Omental fat pad (tissue), 4 donors: ENCODE measurements around the gene CAPZB. TPM values are rescaled to one million over a fixed set of nuclear protein-coding genes. Genes with fewer than 3 reads are reported as not detected.

Experiments
- ATAC-seq: fragments of 150-250 bp; one replicate; pipeline ENCODE4 v1.9.1; 2016; ENCODE audit warnings: mild to moderate bottlenecking, moderate library complexity; ENCODE audit not compliant: low FRiP score
- DNase-seq: peaks from one replicate; pipeline ENCODE4 v3.0.0-alpha.2; 2019; ENCODE audit warnings: low spot score
- total RNA-seq, 4 donors: library from RNA; depleted of rRNA; stranded (reverse); fragments of >200 nt; gene quantifications; one replicate each; pipeline ENCODE4 v1.1.0, GENCODE V29; 2016
- TF ChIP-seq, protein P1 (sequence below), 3 donors: fragments of 450-650 bp; IDR thresholded peaks; one replicate each; pipeline ENCODE4 v1.5.1; 2016 to 2017; ENCODE audit warnings: antibody characterized with exemption in 3 of 3, mild to moderate bottlenecking in 3 of 3, moderate library complexity in 2 of 3

CAPZB gene
- total RNA-seq, 4 donors from 2014 or later = 98.0 to 130 (median 120) TPM

DNA sequence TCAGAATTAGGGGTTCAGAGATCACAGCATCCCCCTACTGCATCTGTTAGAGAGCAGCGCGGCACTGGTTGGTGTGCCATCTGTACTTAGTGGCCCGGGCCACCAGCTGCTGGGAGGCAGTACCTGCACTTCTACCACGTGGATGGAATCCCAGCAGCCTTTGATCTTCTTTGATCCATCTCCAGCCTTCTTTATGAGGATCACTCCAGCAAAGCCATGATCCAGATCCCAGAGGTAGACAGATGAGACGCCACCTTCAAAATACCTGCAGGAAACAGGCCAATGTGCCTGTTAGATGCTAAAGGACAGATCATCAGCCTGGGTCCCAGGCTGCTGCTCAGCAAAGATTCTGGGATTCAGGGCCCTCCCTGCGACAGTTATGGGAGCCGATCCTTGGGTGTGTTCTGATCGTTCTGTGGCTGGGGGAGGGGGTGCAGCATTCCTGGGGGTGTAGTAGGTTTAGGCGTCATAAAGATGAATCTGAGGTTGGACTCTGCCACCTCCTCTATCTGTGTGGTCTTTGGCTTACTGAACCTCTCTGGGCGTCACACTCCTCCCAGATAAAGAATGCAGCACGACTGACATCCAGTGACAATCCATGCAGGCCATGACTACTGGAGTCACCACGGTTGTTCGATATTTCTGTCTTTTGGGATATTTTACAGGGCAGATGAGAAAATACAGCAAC is 127.9 kb downstream of the CAPZB start:
- no peak for ATAC-seq
- DNase-seq = no peak
- TF ChIP-seq, protein P1, sequence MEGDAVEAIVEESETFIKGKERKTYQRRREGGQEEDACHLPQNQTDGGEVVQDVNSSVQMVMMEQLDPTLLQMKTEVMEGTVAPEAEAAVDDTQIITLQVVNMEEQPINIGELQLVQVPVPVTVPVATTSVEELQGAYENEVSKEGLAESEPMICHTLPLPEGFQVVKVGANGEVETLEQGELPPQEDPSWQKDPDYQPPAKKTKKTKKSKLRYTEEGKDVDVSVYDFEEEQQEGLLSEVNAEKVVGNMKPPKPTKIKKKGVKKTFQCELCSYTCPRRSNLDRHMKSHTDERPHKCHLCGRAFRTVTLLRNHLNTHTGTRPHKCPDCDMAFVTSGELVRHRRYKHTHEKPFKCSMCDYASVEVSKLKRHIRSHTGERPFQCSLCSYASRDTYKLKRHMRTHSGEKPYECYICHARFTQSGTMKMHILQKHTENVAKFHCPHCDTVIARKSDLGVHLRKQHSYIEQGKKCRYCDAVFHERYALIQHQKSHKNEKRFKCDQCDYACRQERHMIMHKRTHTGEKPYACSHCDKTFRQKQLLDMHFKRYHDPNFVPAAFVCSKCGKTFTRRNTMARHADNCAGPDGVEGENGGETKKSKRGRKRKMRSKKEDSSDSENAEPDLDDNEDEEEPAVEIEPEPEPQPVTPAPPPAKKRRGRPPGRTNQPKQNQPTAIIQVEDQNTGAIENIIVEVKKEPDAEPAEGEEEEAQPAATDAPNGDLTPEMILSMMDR (IDR thresholded peaks at IDR 0.05) = no peak

DNA sequence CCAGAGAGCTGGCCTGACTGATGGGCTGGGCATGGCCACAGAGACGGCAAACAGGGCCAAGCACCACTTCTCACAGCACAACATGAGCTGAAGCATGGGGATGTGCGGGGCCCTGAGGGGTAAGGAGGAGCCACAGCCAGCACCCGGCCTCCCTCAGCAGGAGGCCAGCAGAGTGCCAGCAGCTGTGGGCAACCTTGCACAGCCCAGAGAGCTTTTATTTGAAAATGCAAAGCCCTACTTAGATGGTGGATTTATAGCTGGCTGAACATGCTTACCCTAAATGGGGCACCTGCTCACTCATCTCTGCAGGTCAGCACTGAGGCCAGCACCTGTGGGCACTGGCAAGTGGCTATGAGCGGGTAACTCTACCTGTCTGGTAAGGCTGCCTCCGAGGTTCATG is 129.1 kb downstream of the CAPZB start:
- DNase-seq (no peak), ATAC-seq (no peak)
- TF ChIP-seq, protein P1 (IDR thresholded peaks at IDR 0.05) = no peak

DNA sequence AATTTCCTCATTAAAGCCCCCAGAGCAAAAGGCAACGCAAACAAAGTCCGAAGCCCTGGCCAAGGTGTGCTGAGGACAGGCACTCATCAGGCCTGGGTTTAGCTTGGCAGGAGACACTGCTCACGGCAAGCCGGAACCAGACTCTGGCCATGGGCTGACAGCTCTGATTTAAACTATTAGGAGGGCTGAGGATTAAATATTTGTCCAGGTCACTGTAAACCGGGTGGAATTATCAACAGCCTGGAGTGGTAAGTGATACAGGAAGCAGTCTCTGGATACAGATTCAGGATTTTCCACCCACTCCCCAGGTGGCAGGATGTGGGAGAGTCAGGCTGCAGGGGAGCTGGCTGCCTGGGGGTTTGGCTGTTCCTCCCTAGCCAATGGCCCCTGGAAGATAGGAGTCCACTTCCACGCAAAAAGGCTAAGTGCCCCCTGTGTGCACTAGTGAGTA is 130.8 kb downstream of the CAPZB start:
- TF ChIP-seq, protein P1 (IDR thresholded peaks at IDR 0.05) = no peak
- ATAC-seq = no peak
- no peak for DNase-seq

DNA sequence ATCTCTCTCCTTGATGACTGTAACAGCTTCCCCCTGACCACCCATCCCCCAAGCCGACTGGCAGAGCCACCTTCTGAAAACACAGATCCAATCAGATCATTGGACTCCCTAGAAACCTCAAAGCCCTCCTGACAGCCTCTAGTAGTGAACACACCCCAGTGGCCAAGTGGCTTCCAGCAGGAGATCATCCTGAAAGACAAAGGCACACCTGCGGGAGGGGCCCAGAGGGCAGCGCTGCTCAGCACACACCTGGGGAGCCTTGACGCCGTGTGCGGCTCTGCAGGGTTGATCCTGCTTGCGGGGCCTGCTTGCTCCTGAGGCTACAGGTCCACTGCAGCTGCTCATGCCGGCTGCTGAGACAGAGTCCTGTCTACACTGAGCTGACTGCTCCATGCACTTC is 131.7 kb downstream of the CAPZB start:
- DNase-seq = no peak
- ATAC-seq = no peak
- TF ChIP-seq, protein P1 (IDR thresholded peaks at IDR 0.05) = no peak

DNA sequence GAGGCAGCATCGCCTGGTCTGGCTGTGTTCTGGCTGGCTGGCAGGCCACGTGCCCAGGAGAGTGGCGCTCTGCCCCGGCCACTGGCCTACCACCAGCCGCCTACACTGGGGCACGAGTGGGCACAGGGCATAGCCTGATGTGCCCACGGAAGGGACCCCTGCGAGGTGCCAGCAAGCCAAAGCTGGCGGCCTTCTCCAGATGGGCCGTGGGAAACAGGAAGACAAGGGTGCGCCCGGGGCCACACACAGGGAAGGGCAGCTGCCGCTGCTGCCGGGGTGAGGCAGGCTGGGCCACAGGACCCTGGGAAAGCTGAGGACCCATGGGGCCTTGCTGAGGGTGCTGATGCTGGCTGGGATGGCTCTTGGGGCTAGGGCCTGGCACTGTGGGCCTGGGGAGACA is 132.5 kb downstream of the CAPZB start:
- ATAC-seq = no peak
- TF ChIP-seq, protein P1 (IDR thresholded peaks at IDR 0.05) = no peak
- DNase-seq = no peak

DNA sequence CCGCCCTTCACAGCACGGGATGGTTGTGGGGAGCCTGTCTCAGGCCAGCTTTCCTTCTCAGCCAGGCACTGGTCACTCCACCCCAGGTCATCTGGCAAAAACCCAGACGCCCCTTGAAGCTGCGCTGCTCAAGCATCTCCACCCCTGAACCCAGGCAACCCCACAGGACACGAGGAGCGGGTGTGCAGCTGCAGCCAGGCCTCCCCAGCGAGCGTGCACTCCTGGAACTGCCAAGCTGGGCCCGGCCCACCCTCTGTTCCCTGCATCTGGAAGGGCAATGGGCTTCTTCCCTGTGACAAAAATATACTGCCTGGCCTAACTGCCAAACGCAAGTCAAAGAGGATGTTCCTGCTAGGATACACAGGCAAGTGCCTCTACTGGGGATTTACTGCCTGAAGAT is 133.5 kb downstream of the CAPZB start:
- no peak for DNase-seq
- TF ChIP-seq, protein P1 (IDR thresholded peaks at IDR 0.05) = no peak
- no peak for ATAC-seq

DNA sequence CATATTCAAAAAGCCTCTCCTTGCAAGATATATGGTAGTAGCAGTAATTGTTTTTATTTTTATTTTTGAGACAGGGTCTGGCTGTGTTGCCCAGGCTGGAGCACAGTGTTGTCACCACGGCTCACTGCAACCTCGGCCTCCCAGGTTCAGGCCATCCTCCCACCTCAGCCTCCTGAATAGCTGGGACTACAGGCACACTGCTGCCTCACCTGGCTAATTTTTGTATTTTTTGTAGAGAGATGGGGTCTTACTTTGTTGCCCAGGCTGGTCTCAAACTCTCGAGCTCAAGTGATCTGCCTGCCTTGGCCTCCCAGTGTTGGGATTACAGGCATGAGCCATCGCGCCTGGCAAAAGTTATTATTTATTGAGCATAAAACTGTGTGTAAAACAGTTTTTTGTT is 134.8 kb downstream of the CAPZB start:
- ATAC-seq (no peak), DNase-seq (no peak)
- TF ChIP-seq, protein P1 (IDR thresholded peaks at IDR 0.05) = no peak
